NOMO-1 treated with DMSO at 0.1 percent for 48 hours (cell line): ENCODE data around the gene ABHD10.

ENCODE experiments used
- DNase-seq: peaks from one replicate; lab custom pipeline; 2025; ENCODE audit not compliant: unreplicated experiment; lab: John Stamatoyannopoulos, UW

Gene ABHD10

GRCh38 chr3:112000367-112000771 is 21.5 kb downstream of the ABHD10 start:
- DNase-seq, result no peak

- DNase-seq, result no peak
These were observed 22.1 kb downstream of the ABHD10 start for GRCh38 chr3:112000966-112001365.

GRCh38 chr3:112001526-112001925 is 22.7 kb downstream of the ABHD10 start:
- DNase-seq, result no peak

GRCh38 chr3:112002096-112002971 is 23.5 kb downstream of the ABHD10 start:
- no peak for DNase-seq

GRCh38 chr3:112003321-112004080 is 24.7 kb downstream of the ABHD10 start:
- DNase-seq, result no peak

- DNase-seq, result no peak
These were observed 25.4 kb downstream of the ABHD10 start for GRCh38 chr3:112004187-112004586.

- no peak for DNase-seq
These were observed 25.8 kb downstream of the ABHD10 start for GRCh38 chr3:112004669-112005068.

- no peak for DNase-seq
These were observed 26.4 kb downstream of the ABHD10 start for GRCh38 chr3:112005091-112005672.

GRCh38 chr3:112007633-112008032 is 28.8 kb downstream of the ABHD10 start:
- no peak for DNase-seq

GRCh38 chr3:112009670-112010069 is 30.8 kb downstream of the ABHD10 start:
- no peak for DNase-seq

- no peak for DNase-seq
These were observed 31.8 kb downstream of the ABHD10 start for GRCh38 chr3:112010636-112011035.

GRCh38 chr3:112011376-112011940 is 32.6 kb downstream of the ABHD10 start:
- no peak for DNase-seq

- no peak for DNase-seq
These were observed 33.6 kb downstream of the ABHD10 start for GRCh38 chr3:112012205-112012992.

GRCh38 chr3:112013058-112013783 is 34.4 kb downstream of the ABHD10 start:
- no peak for DNase-seq

- no peak for DNase-seq
These were observed 34.9 kb downstream of the ABHD10 start for GRCh38 chr3:112013784-112014143.

- DNase-seq, result no peak
These were observed 38.3 kb downstream of the ABHD10 start for GRCh38 chr3:112017091-112017490.

- no peak for DNase-seq
These were observed 39.9 kb downstream of the ABHD10 start for GRCh38 chr3:112018712-112019111.

GRCh38 chr3:112019716-112020115 is 40.9 kb downstream of the ABHD10 start:
- DNase-seq, result no peak

GRCh38 chr3:112020674-112021085 is 41.9 kb downstream of the ABHD10 start:
- DNase-seq, result no peak

GRCh38 chr3:112027142-112027541 is 48.3 kb downstream of the ABHD10 start:
- no peak for DNase-seq
